NCI-H2171 (cell line): ENCODE measurements around the gene C1orf87.

Source experiments
- DNase-seq: peaks from one replicate; lab custom pipeline; 2025; lab: John Stamatoyannopoulos, UW

The C1orf87 gene

GRCh38 chr1:59948990-59949389, 124.6 kb downstream of the C1orf87 start:
- DNase-seq = no peak

- peak; percentile 54 for DNase-seq
Observed at GRCh38 chr1:59947047-59947938, 126.3 kb downstream of the C1orf87 start.

- DNase-seq = no peak
Observed at GRCh38 chr1:59945790-59946189, 127.8 kb downstream of the C1orf87 start.
